B cell (primary cell): ENCODE measurements around the gene RNPEP. TPM values are rescaled to one million over a fixed set of nuclear protein-coding genes. Genes with fewer than 3 reads are reported as not detected.

Experiments
- ATAC-seq: fragments of 200-7000 bp; cut with Tn5 transposase; one replicate; pipeline ENCODE4 v1.10.0; 2021; ENCODE audit warnings: low read depth, mild to moderate bottlenecking, moderate number of reproducible peaks, moderate library complexity
- CTCF ChIA-PET: fragments of 350-600 bp; sonication (Branson Sonifier 250); formaldehyde crosslinking; loops from one replicate; lab custom pipeline; 2021; ENCODE audit warnings: antibody characterized with exemption, inconsistent platforms; lab: Charles Lee
- POLR2A ChIA-PET: fragments of 350-600 bp; sonication (Branson Sonifier 250); formaldehyde crosslinking; loops from one replicate; lab custom pipeline; 2021; ENCODE audit warnings: antibody characterized with exemption; lab: Charles Lee
- DNase-seq: peaks from one replicate; pipeline ENCODE4 v3.0.0; 2013
- H2AFZ ChIP-seq: 2 replicates; pipeline ENCODE4 v1.6.1; 2012; ENCODE audit warnings: mild to moderate bottlenecking, low read depth, low read length; ENCODE audit not compliant: insufficient read depth, poor library complexity, severe bottlenecking
- H3K27ac ChIP-seq, 2 donors: 1 replicate in 1 of 2; 2 replicates in 1 of 2; pipeline ENCODE4 v1.5.1; 2012 to 2013; ENCODE audit warnings: low read length in 2 of 2, mild to moderate bottlenecking in 2 of 2, moderate library complexity in 1 of 2
- H3K27me3 ChIP-seq, 4 experiments: fragments of 200-600 bp in 1 of 4; sonication (generic) in 1 of 4; replicated peaks in 1 of 4; 1 replicate in 2 of 4; 2 replicates in 2 of 4; pipeline versions ENCODE4 v1.6.1 to v1.7.0; 2013 to 2016; ENCODE audit warnings: low read length in 3 of 4, mild to moderate bottlenecking in 2 of 4, mixed read lengths in 1 of 4, moderate library complexity in 1 of 4; ENCODE audit not compliant: insufficient read depth in 4 of 4, control insufficient read depth in 3 of 4; ENCODE audit errors: control extremely low read depth in 1 of 4
- H3K36me3 ChIP-seq, 2 experiments: replicated peaks in 1 of 2; 1 replicate in 1 of 2; 2 replicates in 1 of 2; pipeline versions ENCODE4 v1.6.1 to v1.7.1; 2013; ENCODE audit warnings: low read length in 1 of 2; ENCODE audit not compliant: insufficient read depth in 2 of 2, control insufficient read depth in 1 of 2; ENCODE audit errors: control extremely low read depth in 1 of 2, extremely low read depth in 1 of 2
- H3K4me1 ChIP-seq, 2 donors: fragments of 200-600 bp in 1 of 2; sonication (generic) in 1 of 2; 1 replicate in 1 of 2; 2 replicates in 1 of 2; pipeline versions ENCODE4 v1.5.1 to v1.6.1; 2013 to 2017; ENCODE audit warnings: low read length in 2 of 2; ENCODE audit not compliant: control insufficient read depth in 2 of 2, insufficient read depth in 2 of 2
- H3K4me2 ChIP-seq: replicated peaks from 2 replicates; pipeline ENCODE3; 2012; ENCODE audit warnings: mild to moderate bottlenecking, low read depth, low read length; ENCODE audit not compliant: poor library complexity, severe bottlenecking
- H3K4me3 ChIP-seq, 5 experiments: fragments of 200-600 bp in 1 of 5; sonication (generic) in 1 of 5; 1 replicate in 3 of 5; 2 replicates in 2 of 5; pipeline versions ENCODE4 v1.5.1 to v1.7.0; 2011 to 2016; ENCODE audit warnings: low read length in 4 of 5, mild to moderate bottlenecking in 4 of 5, low read depth in 2 of 5, control low read depth in 1 of 5, moderate library complexity in 1 of 5; ENCODE audit not compliant: insufficient read depth in 1 of 5; ENCODE audit errors: control extremely low read depth in 1 of 5, extremely low read depth in 1 of 5
- H3K79me2 ChIP-seq: fragments of 200-600 bp; sonication (generic); one replicate; pipeline ENCODE4 v1.6.0; 2016; ENCODE audit warnings: low read length; ENCODE audit not compliant: control insufficient read depth, insufficient read depth
- H3K9ac ChIP-seq: fragments of 200-600 bp; sonication (generic); 2 replicates; pipeline ENCODE4 v1.6.1; 2017; ENCODE audit warnings: mild to moderate bottlenecking, low read length, moderate library complexity
- H3K9me3 ChIP-seq, 3 donors: one replicate each; pipeline versions ENCODE4 v1.6.1 to v1.7.1; 2013; ENCODE audit warnings: low read length in 2 of 3; ENCODE audit not compliant: control insufficient read depth in 2 of 3, insufficient read depth in 1 of 3; ENCODE audit errors: control extremely low read depth in 1 of 3
- H4K20me1 ChIP-seq: 2 replicates; pipeline ENCODE4 v1.6.0; 2012; ENCODE audit warnings: mild to moderate bottlenecking, low read length; ENCODE audit not compliant: insufficient read depth, control insufficient read depth, poor library complexity, severe bottlenecking
- H3K27ac Mint-ChIP-seq: one replicate; pipeline ENCODE4 v1.8.0; 2021; ENCODE audit warnings: mixed read lengths
- H3K27me3 Mint-ChIP-seq: one replicate; pipeline ENCODE4 v1.8.0; 2021; ENCODE audit warnings: mixed read lengths
- H3K4me1 Mint-ChIP-seq: one replicate; pipeline ENCODE4 v1.8.0; 2021; ENCODE audit warnings: mixed read lengths
- H3K4me3 Mint-ChIP-seq: one replicate; pipeline ENCODE4 v1.8.0; 2021; ENCODE audit warnings: mixed read lengths
- H3K9me3 Mint-ChIP-seq: one replicate; pipeline ENCODE4 v1.8.0; 2022; ENCODE audit warnings: mixed read lengths; ENCODE audit not compliant: insufficient read depth
- EZH2 ChIP-seq: IDR thresholded peaks from 2 replicates; pipeline ENCODE4 v1.6.1; 2012; ENCODE audit warnings: borderline replicate concordance, low read depth, mild to moderate bottlenecking, moderate library complexity, low read length; ENCODE audit not compliant: insufficient read depth, poor library complexity, severe bottlenecking
- WGBS: methylation state at CpG from one replicate; pipeline ENCODE4 v1.1.5; 2013; ENCODE audit warnings: missing lambda C conversion rate; ENCODE audit not compliant: insufficient coverage; 5-methylcytosine and 5-hydroxymethylcytosine counted together
- intact Hi-C: fragments of 100-400 bp; cut with micrococcal nuclease; formaldehyde crosslinking; loops from one replicate; pipeline ENCODE4 v1.10.0; 2022
- polyA plus RNA-seq: library from polyadenylated mRNA; depleted of rRNA; stranded (reverse); fragments of >200 nt; gene quantifications from 2 replicates; pipeline ENCODE4 v1.2.3, GENCODE V29; 2012
- total RNA-seq, 2 donors: library from RNA; stranded (reverse); fragments of 120-200 nt in 1 of 2; gene quantifications; 1 replicate in 1 of 2; 2 replicates in 1 of 2; pipeline versions ENCODE4 v1.2.3 to v1.2.4, GENCODE V29; 2013 to 2022
- TF ChIP-seq, protein P1 (sequence below): fragments of 200-600 bp; IDR thresholded peaks from one replicate; pipeline ENCODE4 v1.8.0; 2022; ENCODE audit warnings: antibody characterized with exemption, mild to moderate bottlenecking

RNPEP gene
- total and polyA plus RNA-seq, 2 donors (not counting 1 experiment from before 2014, with no cell fraction given) = 28.9 to 42.9 TPM

GRCh38 chr1:202029727-202030126 lies 47.3 kb downstream of the RNPEP start:
- Histone ChIP-seq H2AFZ (no peak overlapping the region), H3K79me2 (no peaks in the 10 kb centered on the region), H3K27me3 (no peaks in the 10 kb centered on the region), H3K9me3 (no peaks in the 10 kb centered on the region), H3K9ac (no peak overlapping the region), H3K4me2 (no peak overlapping the region), H3K4me1 (no peaks in the 10 kb centered on the region), H3K4me3 (no peak overlapping the region), H3K36me3 (no peaks in the 10 kb centered on the region), H4K20me1 (no peaks in the 10 kb centered on the region), H3K27ac (no peak overlapping the region)
- no peaks in the 10 kb centered on the region for H3K9me3 Mint-ChIP-seq
- no peak overlapping the region for H3K4me3 Mint-ChIP-seq
- H3K4me1 Mint-ChIP-seq = no peaks in the 10 kb centered on the region
- 100% methylated on average over 2 of the region's 2 CpGs for WGBS
- no peak for ATAC-seq
- H3K27me3 Mint-ChIP-seq = peaks cover 5% of the 10 kb centered on the region
- H3K27ac Mint-ChIP-seq = no peak overlapping the region
- ChIA-PET CTCF (no interaction called here), POLR2A (no interaction called here)
- intact Hi-C loops = no loop called here
- TF ChIP-seq, protein P1, sequence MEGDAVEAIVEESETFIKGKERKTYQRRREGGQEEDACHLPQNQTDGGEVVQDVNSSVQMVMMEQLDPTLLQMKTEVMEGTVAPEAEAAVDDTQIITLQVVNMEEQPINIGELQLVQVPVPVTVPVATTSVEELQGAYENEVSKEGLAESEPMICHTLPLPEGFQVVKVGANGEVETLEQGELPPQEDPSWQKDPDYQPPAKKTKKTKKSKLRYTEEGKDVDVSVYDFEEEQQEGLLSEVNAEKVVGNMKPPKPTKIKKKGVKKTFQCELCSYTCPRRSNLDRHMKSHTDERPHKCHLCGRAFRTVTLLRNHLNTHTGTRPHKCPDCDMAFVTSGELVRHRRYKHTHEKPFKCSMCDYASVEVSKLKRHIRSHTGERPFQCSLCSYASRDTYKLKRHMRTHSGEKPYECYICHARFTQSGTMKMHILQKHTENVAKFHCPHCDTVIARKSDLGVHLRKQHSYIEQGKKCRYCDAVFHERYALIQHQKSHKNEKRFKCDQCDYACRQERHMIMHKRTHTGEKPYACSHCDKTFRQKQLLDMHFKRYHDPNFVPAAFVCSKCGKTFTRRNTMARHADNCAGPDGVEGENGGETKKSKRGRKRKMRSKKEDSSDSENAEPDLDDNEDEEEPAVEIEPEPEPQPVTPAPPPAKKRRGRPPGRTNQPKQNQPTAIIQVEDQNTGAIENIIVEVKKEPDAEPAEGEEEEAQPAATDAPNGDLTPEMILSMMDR = no peak
- TF ChIP-seq EZH2 = no peak
- DNase-seq = no peak

GRCh38 chr1:202031796-202032195 lies 49.3 kb downstream of the RNPEP start:
- Mint-ChIP-seq H3K4me1 (no peaks in the 10 kb centered on the region), H3K9me3 (no peaks in the 10 kb centered on the region), H3K27me3 (peaks cover 5% of the 10 kb centered on the region), H3K4me3 (no peak overlapping the region), H3K27ac (no peak overlapping the region)
- intact Hi-C loops = no loop called here
- POLR2A ChIA-PET = interaction anchor here (0.6 kb wide), 1 partner anchor 9 kb away, joined by 5 read pairs; no protein-coding TSS in a partner anchor
- CTCF ChIA-PET = no interaction called here
- no peak for ATAC-seq
- H3K4me1 ChIP-seq = no peaks in the 10 kb centered on the region
- TF ChIP-seq, protein P1 = no peak
- TF ChIP-seq EZH2 = no peak
- no peak overlapping the region for H2AFZ ChIP-seq
- no peaks in the 10 kb centered on the region for H3K79me2 ChIP-seq
- no peaks in the 10 kb centered on the region for H4K20me1 ChIP-seq
- no peaks in the 10 kb centered on the region for H3K9me3 ChIP-seq
- no peak for DNase-seq
- H3K9ac ChIP-seq = no peak overlapping the region
- 86% methylated on average over 1 of the region's 4 CpGs for WGBS
- H3K27ac ChIP-seq = no peak overlapping the region
- H3K4me3 ChIP-seq = no peak overlapping the region
- H3K36me3 ChIP-seq = no peaks in the 10 kb centered on the region
- no peak overlapping the region for H3K4me2 ChIP-seq
- no peaks in the 10 kb centered on the region for H3K27me3 ChIP-seq
